NCI-H69 (cell line): ENCODE measurements around the gene SLC9A1.

ENCODE experiments used
- DNase-seq: peaks from one replicate; lab custom pipeline; 2025; lab: John Stamatoyannopoulos, UW

The SLC9A1 gene

GRCh38 chr1:27102707-27103468 is 52.0 kb downstream of the SLC9A1 start:
- peak; percentile 53 for DNase-seq

- no peak for DNase-seq
Observed at GRCh38 chr1:27102134-27102706, 52.7 kb downstream of the SLC9A1 start.

GRCh38 chr1:27101696-27102095 is 53.2 kb downstream of the SLC9A1 start:
- no peak for DNase-seq

GRCh38 chr1:27101054-27101491 is 53.9 kb downstream of the SLC9A1 start:
- no peak for DNase-seq

- no peak for DNase-seq
Observed at GRCh38 chr1:27100335-27101053, 54.4 kb downstream of the SLC9A1 start.

GRCh38 chr1:27099587-27100334 is 55.2 kb downstream of the SLC9A1 start:
- DNase-seq, result peak; percentile 83

- DNase-seq, result peak; percentile 83
Observed at GRCh38 chr1:27099135-27099586, 55.8 kb downstream of the SLC9A1 start.

GRCh38 chr1:27098431-27099134 is 56.3 kb downstream of the SLC9A1 start:
- DNase-seq, result no peak

GRCh38 chr1:27097484-27097917 is 57.4 kb downstream of the SLC9A1 start:
- DNase-seq, result peak; percentile 66

GRCh38 chr1:27095576-27095975 is 59.3 kb downstream of the SLC9A1 start:
- no peak for DNase-seq

GRCh38 chr1:27092888-27093287 is 62.0 kb downstream of the SLC9A1 start:
- no peak for DNase-seq

- no peak for DNase-seq
Observed at GRCh38 chr1:27090911-27091310, 64.0 kb downstream of the SLC9A1 start.

- peak; percentile 17 for DNase-seq
Observed at GRCh38 chr1:27087371-27088220, 67.3 kb downstream of the SLC9A1 start.

GRCh38 chr1:27086628-27087027 is 68.3 kb downstream of the SLC9A1 start:
- DNase-seq, result no peak

- no peak for DNase-seq
Observed at GRCh38 chr1:27086026-27086425, 68.9 kb downstream of the SLC9A1 start.

- DNase-seq, result no peak
Observed at GRCh38 chr1:27084107-27084506, 70.8 kb downstream of the SLC9A1 start.

- no peak for DNase-seq
Observed at GRCh38 chr1:27077968-27078367, 77.0 kb downstream of the SLC9A1 start.

- no peak for DNase-seq
Observed at GRCh38 chr1:27076803-27077202, 78.1 kb downstream of the SLC9A1 start.

GRCh38 chr1:27074175-27074780 is 80.6 kb downstream of the SLC9A1 start:
- DNase-seq, result no peak

- peak; percentile 73 for DNase-seq
Observed at GRCh38 chr1:27071049-27071416, 83.9 kb downstream of the SLC9A1 start.
